Tibial nerve (tissue), 4 donors: ENCODE data around the gene PLA2R1. TPM values are rescaled to one million over a fixed set of nuclear protein-coding genes. Genes with fewer than 3 reads are reported as not detected.

ENCODE experiments used
- DNase-seq, 2 donors: peaks; one replicate each; pipeline ENCODE4 v3.0.0-alpha.2; 2019; ENCODE audit warnings: low spot score in 2 of 2
- H3K27ac ChIP-seq, 4 donors: fragments of 200-600 bp; sonication (generic) in 3 of 4; one replicate each; pipeline ENCODE4 v1.5.1; 2017 to 2019; ENCODE audit warnings: mild to moderate bottlenecking in 1 of 4
- H3K27me3 ChIP-seq, 2 donors: fragments of 200-600 bp; sonication (generic) in 1 of 2; one replicate each; pipeline versions ENCODE4 v1.5.1 to v1.6.0; 2017 to 2019
- H3K36me3 ChIP-seq, 3 donors: fragments of 200-600 bp; sonication (generic); one replicate each; pipeline ENCODE4 v1.5.1; 2018 to 2019
- H3K4me1 ChIP-seq, 4 donors: fragments of 200-600 bp; sonication (generic) in 3 of 4; one replicate each; pipeline ENCODE4 v1.5.1; 2017 to 2019
- H3K4me3 ChIP-seq, 4 donors: fragments of 200-600 bp; sonication (generic) in 3 of 4; one replicate each; pipeline ENCODE4 v1.5.1; 2017 to 2019; ENCODE audit warnings: mild to moderate bottlenecking in 1 of 4, moderate library complexity in 1 of 4
- H3K9me3 ChIP-seq, 4 donors: fragments of 200-600 bp; sonication (generic) in 3 of 4; one replicate each; pipeline ENCODE4 v1.5.1; 2017 to 2019
- EP300 ChIP-seq, 2 donors: sonication (generic); formaldehyde crosslinking; IDR thresholded peaks; one replicate each; pipeline ENCODE4 v1.6.1; 2017; ENCODE audit warnings: antibody characterized with exemption in 2 of 2, mild to moderate bottlenecking in 1 of 2
- POLR2A ChIP-seq, 2 donors: fragments of 450-650 bp; IDR thresholded peaks; one replicate each; pipeline ENCODE4 v1.6.1; 2017; ENCODE audit warnings: antibody characterized with exemption in 2 of 2, mild to moderate bottlenecking in 2 of 2, moderate library complexity in 2 of 2
- WGBS, 2 donors: methylation state at CpG; one replicate each; pipeline ENCODE4 v1.1.5; 2018; 5-methylcytosine and 5-hydroxymethylcytosine counted together
- total RNA-seq, 4 donors: library from RNA; depleted of rRNA; stranded (reverse); fragments of >200 nt; gene quantifications; one replicate each; pipeline ENCODE4 v1.1.0, GENCODE V29; 2016
- TF ChIP-seq, protein P1 (sequence below), 5 experiments: fragments of 200-600 bp in 3 of 5; fragments of 450-650 bp in 2 of 5; sonication (generic) in 3 of 5; IDR thresholded peaks; one replicate each; pipeline ENCODE4 v1.5.1; 2016 to 2019; ENCODE audit warnings: antibody characterized with exemption in 5 of 5, mild to moderate bottlenecking in 3 of 5, moderate library complexity in 2 of 5

PLA2R1 gene
- total RNA-seq, 4 donors from 2014 or later = 11.1 to 22.7 (median 18.6) TPM

DNA sequence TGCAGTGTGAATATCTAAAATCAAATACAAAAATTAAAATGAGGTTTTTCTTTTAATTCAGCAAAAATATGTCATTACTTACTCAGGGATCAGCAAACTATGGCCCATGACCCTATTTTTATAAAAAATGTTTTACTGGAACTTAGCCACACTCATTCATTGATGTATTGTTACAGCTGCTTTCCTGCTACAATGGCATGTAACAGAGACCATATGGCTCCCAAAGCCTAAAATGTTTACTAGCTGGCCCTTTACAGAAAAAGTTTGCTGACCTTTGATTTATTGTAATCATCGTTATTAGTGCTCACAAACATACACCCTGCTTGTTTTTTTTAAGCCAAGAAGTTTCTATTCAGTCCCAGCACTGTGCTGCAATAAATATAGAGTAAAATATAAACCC is 120.3 kb downstream of the PLA2R1 start:
- no peak for DNase-seq
- Histone ChIP-seq H3K4me1 (peaks cover 0 to 11% (median 0%) of the 10 kb centered on the region in 4 donors), H3K9me3 (no peaks in the 10 kb centered on the region), H3K27ac (no peak overlapping the region), H3K27me3 (no peaks in the 10 kb centered on the region), H3K4me3 (no peak overlapping the region), H3K36me3 (no peaks in the 10 kb centered on the region)
- 23 to 33% methylated on average over 1 of the region's 1 CpG for WGBS, 2 donors
- TF ChIP-seq POLR2A (IDR thresholded peaks at IDR 0.05) (no peak), EP300 (IDR thresholded peaks at IDR 0.05) (no peak)
- TF ChIP-seq, protein P1, sequence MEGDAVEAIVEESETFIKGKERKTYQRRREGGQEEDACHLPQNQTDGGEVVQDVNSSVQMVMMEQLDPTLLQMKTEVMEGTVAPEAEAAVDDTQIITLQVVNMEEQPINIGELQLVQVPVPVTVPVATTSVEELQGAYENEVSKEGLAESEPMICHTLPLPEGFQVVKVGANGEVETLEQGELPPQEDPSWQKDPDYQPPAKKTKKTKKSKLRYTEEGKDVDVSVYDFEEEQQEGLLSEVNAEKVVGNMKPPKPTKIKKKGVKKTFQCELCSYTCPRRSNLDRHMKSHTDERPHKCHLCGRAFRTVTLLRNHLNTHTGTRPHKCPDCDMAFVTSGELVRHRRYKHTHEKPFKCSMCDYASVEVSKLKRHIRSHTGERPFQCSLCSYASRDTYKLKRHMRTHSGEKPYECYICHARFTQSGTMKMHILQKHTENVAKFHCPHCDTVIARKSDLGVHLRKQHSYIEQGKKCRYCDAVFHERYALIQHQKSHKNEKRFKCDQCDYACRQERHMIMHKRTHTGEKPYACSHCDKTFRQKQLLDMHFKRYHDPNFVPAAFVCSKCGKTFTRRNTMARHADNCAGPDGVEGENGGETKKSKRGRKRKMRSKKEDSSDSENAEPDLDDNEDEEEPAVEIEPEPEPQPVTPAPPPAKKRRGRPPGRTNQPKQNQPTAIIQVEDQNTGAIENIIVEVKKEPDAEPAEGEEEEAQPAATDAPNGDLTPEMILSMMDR (IDR thresholded peaks at IDR 0.05) = no peak

DNA sequence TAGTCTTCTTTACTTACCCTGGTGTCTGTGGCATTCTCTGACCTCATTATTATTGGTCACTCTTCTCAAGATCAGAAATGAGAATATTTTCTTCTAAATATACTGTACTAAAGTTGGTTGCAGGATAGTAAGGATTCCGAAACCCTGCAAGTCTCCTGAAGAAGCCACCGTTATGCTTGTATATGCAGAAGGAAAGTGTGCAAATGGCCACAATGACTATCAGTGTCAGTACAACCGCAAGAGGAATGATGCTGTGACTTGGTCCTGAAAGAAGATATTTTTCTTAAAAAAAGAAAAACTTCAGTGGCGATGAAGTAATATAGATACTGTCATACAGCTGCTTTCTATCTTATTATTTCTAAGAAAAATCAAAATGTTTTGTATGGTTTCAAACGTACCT is 120.7 kb downstream of the PLA2R1 start:
- H3K4me3 ChIP-seq = no peak overlapping the region
- peaks cover 0 to 7% (median 0%) of the 10 kb centered on the region in 4 donors for H3K4me1 ChIP-seq
- TF ChIP-seq EP300 (IDR thresholded peaks at IDR 0.05) = no peak
- TF ChIP-seq, protein P1 (IDR thresholded peaks at IDR 0.05) = no peak
- no peak for TF ChIP-seq POLR2A (IDR thresholded peaks at IDR 0.05)
- WGBS, 2 donors = 70% methylated on average over 5 of the region's 5 CpGs
- no peaks in the 10 kb centered on the region for H3K9me3 ChIP-seq
- H3K27me3 ChIP-seq = no peaks in the 10 kb centered on the region
- DNase-seq = no peak
- H3K36me3 ChIP-seq = no peaks in the 10 kb centered on the region
- H3K27ac ChIP-seq = no peak overlapping the region

DNA sequence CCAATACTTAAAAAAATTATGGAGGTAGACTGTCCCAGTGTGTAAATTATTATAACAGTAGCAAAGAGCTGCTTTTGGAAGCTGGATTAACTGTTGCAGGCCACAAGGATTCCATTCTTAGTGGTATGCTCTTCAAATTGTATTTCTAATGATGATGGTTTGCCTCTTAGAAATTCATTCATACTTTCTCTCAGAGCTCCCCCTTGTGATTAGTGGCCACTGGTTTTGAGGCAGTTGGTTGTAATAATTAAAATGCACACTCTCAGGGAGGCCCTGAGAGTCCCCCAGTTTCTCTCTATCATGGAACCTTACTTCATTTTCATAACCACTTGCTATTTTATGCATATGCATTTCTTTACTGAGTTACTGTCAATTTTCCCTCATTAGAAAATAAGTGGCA is 122.5 kb downstream of the PLA2R1 start:
- Histone ChIP-seq H3K4me1 (no peaks in the 10 kb centered on the region), H3K27me3 (no peaks in the 10 kb centered on the region), H3K4me3 (no peak overlapping the region), H3K9me3 (no peaks in the 10 kb centered on the region), H3K36me3 (no peaks in the 10 kb centered on the region), H3K27ac (no peak overlapping the region)
- peak in 1 of 2 donors; percentile 17 for DNase-seq
- TF ChIP-seq EP300 (IDR thresholded peaks at IDR 0.05) (no peak), POLR2A (IDR thresholded peaks at IDR 0.05) (no peak)
- TF ChIP-seq, protein P1 (IDR thresholded peaks at IDR 0.05) = peak in 1 of 5 experiments; percentile 6

DNA sequence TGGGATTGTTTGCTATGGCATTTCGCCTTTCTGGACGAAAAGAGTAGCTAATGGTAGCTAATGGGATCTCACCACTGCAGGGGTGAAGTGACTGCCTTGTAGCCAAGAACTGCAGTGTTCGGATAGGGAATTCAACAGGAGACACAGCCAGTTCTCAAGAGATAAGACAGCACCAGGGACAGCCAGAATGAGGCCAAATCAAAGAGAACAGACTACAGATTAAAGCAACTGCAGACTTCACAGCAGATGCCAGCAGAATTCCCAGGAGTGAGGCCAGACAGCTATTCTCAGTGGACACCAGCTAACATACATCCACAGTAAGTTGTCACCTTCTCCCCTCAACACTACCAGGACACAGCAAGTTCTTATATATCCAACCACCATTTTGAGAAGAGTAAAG is 124.0 kb downstream of the PLA2R1 start:
- 82 to 90% methylated on average over 3 of the region's 3 CpGs for WGBS, 2 donors
- Histone ChIP-seq H3K9me3 (no peaks in the 10 kb centered on the region), H3K27me3 (no peaks in the 10 kb centered on the region), H3K4me3 (no peak overlapping the region), H3K27ac (no peak overlapping the region), H3K4me1 (peaks cover 0 to 5% (median 0%) of the 10 kb centered on the region in 4 donors), H3K36me3 (no peaks in the 10 kb centered on the region)
- TF ChIP-seq, protein P1 (IDR thresholded peaks at IDR 0.05) = no peak
- TF ChIP-seq POLR2A (IDR thresholded peaks at IDR 0.05) = no peak
- no peak for TF ChIP-seq EP300 (IDR thresholded peaks at IDR 0.05)
- DNase-seq = no peak

DNA sequence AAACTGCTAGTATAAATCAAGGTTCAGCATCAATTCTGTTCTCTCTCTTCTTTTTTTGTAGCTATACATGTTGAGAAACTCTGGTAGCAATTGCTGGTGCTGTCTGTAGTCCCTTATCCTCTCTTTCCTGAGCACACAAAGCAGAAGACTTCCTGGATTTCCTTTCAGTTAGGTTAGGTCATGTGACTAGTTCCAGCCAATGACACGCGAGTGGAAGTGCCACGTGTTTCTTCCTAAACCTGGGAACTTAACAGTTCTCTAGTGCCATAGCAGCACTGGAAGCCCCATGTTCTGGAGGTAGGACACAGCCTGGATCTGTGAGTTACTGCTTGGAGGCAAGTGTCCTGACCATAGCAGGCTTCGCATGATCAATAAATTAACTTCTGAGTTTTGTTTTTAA is 125.9 kb downstream of the PLA2R1 start:
- no peak for TF ChIP-seq EP300 (IDR thresholded peaks at IDR 0.05)
- no peak for TF ChIP-seq POLR2A (IDR thresholded peaks at IDR 0.05)
- TF ChIP-seq, protein P1 (IDR thresholded peaks at IDR 0.05) = no peak
- H3K27me3 ChIP-seq = no peaks in the 10 kb centered on the region
- peaks cover 0 to 5% (median 0%) of the 10 kb centered on the region in 4 donors for H3K4me1 ChIP-seq
- H3K4me3 ChIP-seq = no peak overlapping the region
- 82 to 87% methylated on average over 4 of the region's 4 CpGs for WGBS, 2 donors
- no peak overlapping the region for H3K27ac ChIP-seq
- H3K36me3 ChIP-seq = peaks cover 0 to 4% (median 0%) of the 10 kb centered on the region in 3 donors
- DNase-seq = no peak
- H3K9me3 ChIP-seq = no peaks in the 10 kb centered on the region
